GM12865 (cell line): Measurements from ENCODE around the gene BMP6.

Source experiments
- DNase-seq: peaks from one replicate; pipeline ENCODE4 v3.0.0; 2010; ENCODE audit warnings: low read depth
- H3K4me3 ChIP-seq: 2 replicates; pipeline ENCODE4 v1.5.1; 2011; ENCODE audit warnings: mild to moderate bottlenecking, low read depth, low read length, control low read depth
- CTCF ChIP-seq: IDR thresholded peaks from 2 replicates; pipeline ENCODE4 v1.5.1; 2011; ENCODE audit warnings: low read length, control low read depth, low read depth, inconsistent platforms; ENCODE audit not compliant: insufficient read depth; ENCODE audit errors: missing control alignments

The BMP6 gene

GRCh38 chr6:7687145-7688111 lies 38.5 kb upstream of the BMP6 start:
- no peak for TF ChIP-seq CTCF
- H3K4me3 ChIP-seq: no peak overlapping the region
- no peak for DNase-seq

DNA sequence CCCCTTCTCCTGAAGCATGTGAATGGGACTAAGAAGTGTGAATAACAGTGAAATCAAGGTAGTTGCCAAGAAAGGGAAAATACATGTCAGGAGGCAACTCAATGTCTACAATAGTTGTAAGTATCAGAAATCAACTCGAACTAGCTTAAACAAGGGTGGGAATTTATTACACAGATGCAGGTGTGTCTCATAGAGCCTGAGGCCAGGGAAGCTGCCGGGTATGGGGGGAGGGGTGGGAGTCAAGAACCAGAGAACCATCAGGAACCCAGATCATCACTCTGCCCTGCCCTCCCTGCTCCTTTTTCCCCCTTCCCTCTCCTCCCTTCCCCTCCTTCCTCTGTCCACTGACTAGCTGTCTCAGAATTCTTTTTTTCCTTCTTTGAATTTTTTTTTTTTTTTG lies 34.9 kb upstream of the BMP6 start:
- DNase-seq: no peak
- no peak overlapping the region for H3K4me3 ChIP-seq
- no peak for TF ChIP-seq CTCF

DNA sequence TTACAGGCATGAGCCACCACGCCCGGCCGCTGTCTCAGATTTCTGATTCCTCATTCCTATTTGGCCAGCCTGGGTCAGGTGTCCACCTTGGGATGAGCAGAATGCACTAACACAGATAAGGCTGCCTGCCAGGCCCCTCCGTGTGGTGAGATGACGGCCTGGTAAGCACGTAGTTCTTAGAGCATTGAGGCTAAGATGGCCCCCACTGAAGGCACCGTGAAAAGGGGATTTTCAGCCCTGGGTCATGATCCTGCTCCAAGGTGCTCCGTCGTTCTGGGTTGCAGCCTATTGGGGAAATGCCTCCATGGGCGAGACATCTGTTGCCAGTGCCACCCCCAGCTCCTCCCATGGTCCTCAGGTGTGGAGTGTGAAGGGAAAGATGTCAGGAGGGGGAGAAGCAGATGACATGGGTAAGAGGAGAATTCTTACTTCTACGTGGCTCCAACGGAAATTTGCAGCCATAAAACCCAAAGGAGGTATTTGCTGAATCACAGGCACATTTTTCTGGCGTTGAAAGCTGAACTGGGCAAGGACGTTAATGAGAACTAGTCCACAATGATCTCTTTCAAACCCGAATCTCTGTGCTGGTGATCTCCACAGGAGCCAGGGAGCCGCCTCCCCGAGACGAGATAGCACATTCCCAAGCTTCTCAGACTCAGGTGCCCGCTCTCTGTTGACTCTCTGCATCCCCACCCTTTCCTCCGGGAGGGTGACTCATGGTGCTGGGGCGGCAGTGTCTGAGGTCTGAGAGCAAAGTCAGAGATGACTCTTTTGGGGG lies 34.0 kb upstream of the BMP6 start:
- DNase-seq: no peak
- H3K4me3 ChIP-seq: no peak overlapping the region
- TF ChIP-seq CTCF: no peak

DNA sequence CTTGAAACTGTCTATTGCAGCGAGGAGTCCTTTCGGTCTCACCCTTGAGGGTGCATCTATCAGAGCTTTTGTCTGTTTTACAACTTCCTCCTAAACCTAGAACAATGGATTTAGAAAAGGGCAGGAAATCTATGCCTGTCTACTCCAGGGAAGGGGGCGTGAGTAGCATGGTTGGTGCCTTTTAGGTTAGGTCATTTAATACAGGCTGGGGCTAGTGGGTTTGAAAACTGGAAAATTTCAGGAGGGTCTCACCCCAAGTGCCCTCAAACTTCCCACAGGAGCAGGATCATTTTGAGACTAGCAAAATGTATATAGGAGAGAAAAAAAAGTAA lies 33.5 kb upstream of the BMP6 start:
- no peak for TF ChIP-seq CTCF
- H3K4me3 ChIP-seq: no peak overlapping the region
- no peak for DNase-seq

DNA sequence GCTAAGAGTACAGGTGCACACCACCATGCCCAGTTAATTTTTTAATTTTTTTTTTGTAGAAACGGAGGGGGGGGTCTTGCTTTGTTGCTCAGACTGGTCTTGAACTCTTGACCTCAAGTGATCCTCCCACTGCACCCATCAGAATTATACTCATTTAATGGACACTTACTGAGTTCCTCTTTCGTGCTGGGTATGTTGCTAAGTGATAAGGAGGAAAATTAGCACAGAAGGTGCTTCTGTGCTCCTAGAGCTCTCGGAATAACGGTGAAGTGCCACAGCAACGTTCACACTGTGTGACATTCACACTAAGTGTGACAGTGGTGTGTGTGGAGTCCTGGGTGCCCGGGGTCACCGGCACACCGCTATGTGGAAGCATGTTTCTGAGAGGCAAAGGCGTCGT lies 32.1 kb upstream of the BMP6 start:
- no peak overlapping the region for H3K4me3 ChIP-seq
- TF ChIP-seq CTCF: no peak
- no peak for DNase-seq

GRCh38 chr6:7696061-7696460 lies 29.8 kb upstream of the BMP6 start:
- no peak for TF ChIP-seq CTCF
- H3K4me3 ChIP-seq: no peak overlapping the region
- no peak for DNase-seq
